Measurements from ENCODE around the gene CTCFL.

DNA sequence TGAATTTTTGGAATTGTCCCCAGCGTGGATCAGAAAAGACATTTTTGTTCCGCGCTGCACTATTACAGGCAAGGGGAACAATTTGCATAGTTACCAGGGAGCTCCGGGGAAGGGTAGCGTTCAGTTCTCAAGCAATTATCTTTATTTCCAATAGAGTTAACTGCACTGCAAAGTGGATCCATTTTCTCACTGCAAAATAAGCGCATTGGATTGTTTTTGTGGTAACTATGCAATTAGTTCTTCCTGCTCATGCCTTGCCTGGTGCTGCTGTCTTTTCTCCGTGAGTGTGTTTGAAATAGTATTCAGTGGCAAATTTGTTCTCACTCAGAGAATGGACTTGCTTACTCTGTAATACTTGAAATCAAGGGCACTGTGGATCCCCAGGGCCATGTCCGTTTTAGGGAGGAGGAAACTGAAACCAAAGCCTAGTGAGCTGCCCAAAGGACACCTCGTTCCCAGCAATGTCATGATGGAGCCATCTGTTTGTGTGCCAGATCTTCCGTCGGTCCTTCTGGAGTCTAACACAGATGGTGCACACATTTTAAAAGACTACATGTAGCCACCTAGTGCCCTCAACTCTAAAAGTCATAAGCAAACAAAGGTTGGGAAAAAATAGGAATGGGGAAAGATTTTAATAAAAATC is 28.6 kb upstream of the CTCFL start:
- TF ChIP-seq, protein P1, sequence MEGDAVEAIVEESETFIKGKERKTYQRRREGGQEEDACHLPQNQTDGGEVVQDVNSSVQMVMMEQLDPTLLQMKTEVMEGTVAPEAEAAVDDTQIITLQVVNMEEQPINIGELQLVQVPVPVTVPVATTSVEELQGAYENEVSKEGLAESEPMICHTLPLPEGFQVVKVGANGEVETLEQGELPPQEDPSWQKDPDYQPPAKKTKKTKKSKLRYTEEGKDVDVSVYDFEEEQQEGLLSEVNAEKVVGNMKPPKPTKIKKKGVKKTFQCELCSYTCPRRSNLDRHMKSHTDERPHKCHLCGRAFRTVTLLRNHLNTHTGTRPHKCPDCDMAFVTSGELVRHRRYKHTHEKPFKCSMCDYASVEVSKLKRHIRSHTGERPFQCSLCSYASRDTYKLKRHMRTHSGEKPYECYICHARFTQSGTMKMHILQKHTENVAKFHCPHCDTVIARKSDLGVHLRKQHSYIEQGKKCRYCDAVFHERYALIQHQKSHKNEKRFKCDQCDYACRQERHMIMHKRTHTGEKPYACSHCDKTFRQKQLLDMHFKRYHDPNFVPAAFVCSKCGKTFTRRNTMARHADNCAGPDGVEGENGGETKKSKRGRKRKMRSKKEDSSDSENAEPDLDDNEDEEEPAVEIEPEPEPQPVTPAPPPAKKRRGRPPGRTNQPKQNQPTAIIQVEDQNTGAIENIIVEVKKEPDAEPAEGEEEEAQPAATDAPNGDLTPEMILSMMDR (IDR thresholded peaks at IDR 0.05; ENCODE audit: low read depth, low read length, missing input control), result no peak
- TF ChIP-seq TAF1 (conservative IDR thresholded peaks at IDR 0.05) (no peak), SP1 (IDR thresholded peaks at IDR 0.05) (peak; percentile 68), JUND (IDR thresholded peaks at IDR 0.05) (no peak), FOXA1 (IDR thresholded peaks at IDR 0.05) (no peak), RAD21 (IDR thresholded peaks at IDR 0.05) (peak in 1 of 2 donors; percentile 35), EGR1 (IDR thresholded peaks at IDR 0.05; ENCODE audit: low read depth in 2 of 2) (no peak), RXRA (IDR thresholded peaks at IDR 0.05) (peak; percentile 37 to 38), GABPA (IDR thresholded peaks at IDR 0.05 in 1 of 2, conservative IDR thresholded peaks at IDR 0.05 in 1 of 2) (no peak)
- TF ChIP-seq, protein P2, sequence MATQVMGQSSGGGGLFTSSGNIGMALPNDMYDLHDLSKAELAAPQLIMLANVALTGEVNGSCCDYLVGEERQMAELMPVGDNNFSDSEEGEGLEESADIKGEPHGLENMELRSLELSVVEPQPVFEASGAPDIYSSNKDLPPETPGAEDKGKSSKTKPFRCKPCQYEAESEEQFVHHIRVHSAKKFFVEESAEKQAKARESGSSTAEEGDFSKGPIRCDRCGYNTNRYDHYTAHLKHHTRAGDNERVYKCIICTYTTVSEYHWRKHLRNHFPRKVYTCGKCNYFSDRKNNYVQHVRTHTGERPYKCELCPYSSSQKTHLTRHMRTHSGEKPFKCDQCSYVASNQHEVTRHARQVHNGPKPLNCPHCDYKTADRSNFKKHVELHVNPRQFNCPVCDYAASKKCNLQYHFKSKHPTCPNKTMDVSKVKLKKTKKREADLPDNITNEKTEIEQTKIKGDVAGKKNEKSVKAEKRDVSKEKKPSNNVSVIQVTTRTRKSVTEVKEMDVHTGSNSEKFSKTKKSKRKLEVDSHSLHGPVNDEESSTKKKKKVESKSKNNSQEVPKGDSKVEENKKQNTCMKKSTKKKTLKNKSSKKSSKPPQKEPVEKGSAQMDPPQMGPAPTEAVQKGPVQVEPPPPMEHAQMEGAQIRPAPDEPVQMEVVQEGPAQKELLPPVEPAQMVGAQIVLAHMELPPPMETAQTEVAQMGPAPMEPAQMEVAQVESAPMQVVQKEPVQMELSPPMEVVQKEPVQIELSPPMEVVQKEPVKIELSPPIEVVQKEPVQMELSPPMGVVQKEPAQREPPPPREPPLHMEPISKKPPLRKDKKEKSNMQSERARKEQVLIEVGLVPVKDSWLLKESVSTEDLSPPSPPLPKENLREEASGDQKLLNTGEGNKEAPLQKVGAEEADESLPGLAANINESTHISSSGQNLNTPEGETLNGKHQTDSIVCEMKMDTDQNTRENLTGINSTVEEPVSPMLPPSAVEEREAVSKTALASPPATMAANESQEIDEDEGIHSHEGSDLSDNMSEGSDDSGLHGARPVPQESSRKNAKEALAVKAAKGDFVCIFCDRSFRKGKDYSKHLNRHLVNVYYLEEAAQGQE (IDR thresholded peaks at IDR 0.05), result no peak
- TF ChIP-seq, protein P3, sequence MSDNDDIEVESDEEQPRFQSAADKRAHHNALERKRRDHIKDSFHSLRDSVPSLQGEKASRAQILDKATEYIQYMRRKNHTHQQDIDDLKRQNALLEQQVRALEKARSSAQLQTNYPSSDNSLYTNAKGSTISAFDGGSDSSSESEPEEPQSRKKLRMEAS (IDR thresholded peaks at IDR 0.05), result no peak
- TF ChIP-seq, protein P4, sequence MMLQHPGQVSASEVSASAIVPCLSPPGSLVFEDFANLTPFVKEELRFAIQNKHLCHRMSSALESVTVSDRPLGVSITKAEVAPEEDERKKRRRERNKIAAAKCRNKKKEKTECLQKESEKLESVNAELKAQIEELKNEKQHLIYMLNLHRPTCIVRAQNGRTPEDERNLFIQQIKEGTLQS (IDR thresholded peaks at IDR 0.05), result no peak
- TF ChIP-seq, protein P5, sequence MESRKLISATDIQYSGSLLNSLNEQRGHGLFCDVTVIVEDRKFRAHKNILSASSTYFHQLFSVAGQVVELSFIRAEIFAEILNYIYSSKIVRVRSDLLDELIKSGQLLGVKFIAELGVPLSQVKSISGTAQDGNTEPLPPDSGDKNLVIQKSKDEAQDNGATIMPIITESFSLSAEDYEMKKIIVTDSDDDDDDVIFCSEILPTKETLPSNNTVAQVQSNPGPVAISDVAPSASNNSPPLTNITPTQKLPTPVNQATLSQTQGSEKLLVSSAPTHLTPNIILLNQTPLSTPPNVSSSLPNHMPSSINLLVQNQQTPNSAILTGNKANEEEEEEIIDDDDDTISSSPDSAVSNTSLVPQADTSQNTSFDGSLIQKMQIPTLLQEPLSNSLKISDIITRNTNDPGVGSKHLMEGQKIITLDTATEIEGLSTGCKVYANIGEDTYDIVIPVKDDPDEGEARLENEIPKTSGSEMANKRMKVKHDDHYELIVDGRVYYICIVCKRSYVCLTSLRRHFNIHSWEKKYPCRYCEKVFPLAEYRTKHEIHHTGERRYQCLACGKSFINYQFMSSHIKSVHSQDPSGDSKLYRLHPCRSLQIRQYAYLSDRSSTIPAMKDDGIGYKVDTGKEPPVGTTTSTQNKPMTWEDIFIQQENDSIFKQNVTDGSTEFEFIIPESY (IDR thresholded peaks at IDR 0.05), result no peak

Data from liver (tissue), 3 donors.